CD4-positive, alpha-beta T cell treated with Interleukin-4 for 4 hours (primary cell): Measurements from ENCODE around the gene METTL8.
"Not testable (repeated sequence)": the region's sequence is repeated elsewhere in the genome, so short reads cannot be mapped to it uniquely, and the experiment has no call there.

Source experiments
- DNase-seq: peaks from one replicate; pipeline ENCODE4 v3.0.0-alpha.2; 2020

Gene METTL8

GRCh38 chr2:171341394-171342066, 92.3 kb downstream of the METTL8 start:
- DNase-seq, result no peak

DNA sequence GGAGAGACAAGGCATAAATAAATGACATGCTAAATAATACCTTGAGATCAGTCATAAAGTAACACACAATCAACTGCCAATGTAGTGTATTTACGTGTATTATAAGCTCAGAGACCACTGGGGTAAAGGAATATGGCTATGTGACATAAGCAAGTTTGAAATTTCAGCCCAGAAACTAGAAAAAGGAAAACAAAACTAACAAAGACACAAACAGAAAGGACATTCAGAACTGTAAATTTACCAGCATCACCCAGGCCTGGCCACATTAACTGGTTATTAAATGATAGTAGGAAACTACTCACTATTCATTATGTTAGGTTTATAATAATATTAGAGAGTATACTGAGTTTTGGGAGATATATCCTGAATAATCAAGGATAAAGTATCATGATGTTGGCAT, 98.8 kb downstream of the METTL8 start:
- DNase-seq, result no peak

DNA sequence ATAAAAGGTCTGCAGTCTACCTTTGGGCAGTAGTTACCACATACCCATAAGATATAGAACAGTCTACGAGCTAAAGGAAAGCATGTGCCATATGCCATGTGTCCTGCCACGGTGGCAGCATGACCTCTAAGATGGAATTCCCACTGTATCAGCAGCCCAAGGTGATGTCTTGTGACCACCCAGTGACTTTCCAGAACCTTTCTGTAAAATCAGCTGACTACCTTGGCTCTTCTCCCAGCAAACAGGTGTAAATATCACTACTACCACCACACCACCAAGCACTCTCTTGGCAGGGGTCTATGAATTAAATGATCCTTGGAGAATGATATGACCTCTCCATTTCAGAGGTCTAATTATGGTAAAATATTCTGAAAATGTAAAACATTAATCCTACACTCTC, 99.6 kb downstream of the METTL8 start:
- no peak for DNase-seq

GRCh38 chr2:171330155-171330956, 103.4 kb downstream of the METTL8 start:
- DNase-seq, result no peak

GRCh38 chr2:171327043-171327496, 106.7 kb downstream of the METTL8 start:
- no peak for DNase-seq

DNA sequence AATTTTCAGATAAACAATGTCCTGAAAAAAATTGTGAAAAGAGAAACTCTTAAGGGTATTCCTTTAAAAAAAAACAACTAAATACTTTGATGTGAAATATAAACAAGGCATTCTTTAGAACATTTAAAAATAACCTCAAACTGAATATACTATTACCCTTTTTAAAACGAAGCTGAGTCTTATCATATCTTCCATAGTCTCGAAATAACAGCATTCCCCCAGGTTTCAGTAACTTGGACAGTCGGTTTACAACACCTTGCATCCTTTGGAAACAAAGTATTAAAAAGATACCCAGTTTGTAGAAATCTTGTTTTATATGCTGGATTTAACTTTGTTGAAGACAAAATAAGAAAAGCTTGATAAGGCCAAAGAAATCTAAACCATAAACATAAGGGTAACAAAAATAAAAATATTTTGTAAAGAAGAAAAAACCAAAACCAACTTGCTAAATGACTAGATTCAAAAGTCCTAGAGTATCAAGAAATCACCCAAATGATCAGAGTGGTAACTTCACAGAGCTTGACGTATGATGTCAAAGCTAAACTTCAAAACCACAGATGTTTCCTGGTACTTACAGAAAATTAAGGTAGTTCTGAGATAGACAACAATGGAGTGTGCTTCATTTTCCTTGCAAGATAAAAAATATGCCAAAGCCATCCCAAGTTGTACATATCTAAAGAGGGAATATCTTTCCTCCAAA, 107.8 kb downstream of the METTL8 start:
- peak; percentile 56 for DNase-seq

- DNase-seq, result no peak
Observed at GRCh38 chr2:171323971-171324528, 109.7 kb downstream of the METTL8 start.

- DNase-seq, result no peak
Observed at GRCh38 chr2:171322928-171323327, 110.9 kb downstream of the METTL8 start.

GRCh38 chr2:171320731-171321130, 113.1 kb downstream of the METTL8 start:
- no peak for DNase-seq

DNA sequence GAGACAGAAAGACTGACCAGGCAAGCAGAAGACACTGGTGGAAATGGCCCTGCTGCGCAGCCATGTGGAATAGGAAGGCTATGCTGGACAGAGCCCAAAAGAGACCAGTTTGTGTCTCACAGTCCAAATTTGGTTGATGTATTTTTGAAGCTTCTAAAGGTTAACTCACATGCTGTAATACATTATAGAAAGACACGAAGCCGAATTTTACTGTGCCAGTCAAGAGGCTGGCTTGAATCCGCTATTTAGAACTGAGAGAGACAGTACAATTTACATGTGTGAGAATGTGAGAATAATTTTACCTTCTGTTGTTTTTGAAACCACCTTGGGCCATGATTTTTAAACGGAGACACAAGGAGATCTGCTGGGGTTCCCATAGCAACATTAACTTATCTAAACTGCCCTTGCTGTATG, 113.6 kb downstream of the METTL8 start:
- DNase-seq, result no peak

- DNase-seq, result peak; percentile 79
Observed at GRCh38 chr2:171319164-171319810, 114.5 kb downstream of the METTL8 start.

DNA sequence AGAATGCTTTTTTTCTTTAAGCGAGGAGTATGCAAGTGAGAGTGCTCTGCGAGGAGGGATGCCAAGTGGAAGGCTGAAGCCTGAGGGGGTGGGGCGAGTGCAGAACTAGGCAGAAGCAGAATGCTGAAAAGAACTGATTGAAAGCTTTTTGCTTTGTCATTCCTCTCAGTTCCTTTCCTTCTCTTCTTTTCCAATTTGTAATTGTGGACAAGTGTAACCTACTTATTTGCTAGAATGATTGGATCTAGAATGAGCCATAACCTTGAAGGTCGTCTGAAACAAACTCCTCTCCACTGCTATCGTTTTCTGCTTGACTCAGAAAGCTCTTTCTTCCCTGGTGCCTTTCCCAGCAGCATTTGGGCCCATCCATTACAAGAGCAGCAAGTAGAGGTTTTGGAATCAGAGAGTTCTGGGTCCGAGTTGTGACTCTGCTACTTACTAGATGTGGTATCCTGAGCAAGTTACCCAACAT, 115.3 kb downstream of the METTL8 start:
- DNase-seq, result no peak

GRCh38 chr2:171317492-171318125, 116.2 kb downstream of the METTL8 start:
- DNase-seq, result no peak

DNA sequence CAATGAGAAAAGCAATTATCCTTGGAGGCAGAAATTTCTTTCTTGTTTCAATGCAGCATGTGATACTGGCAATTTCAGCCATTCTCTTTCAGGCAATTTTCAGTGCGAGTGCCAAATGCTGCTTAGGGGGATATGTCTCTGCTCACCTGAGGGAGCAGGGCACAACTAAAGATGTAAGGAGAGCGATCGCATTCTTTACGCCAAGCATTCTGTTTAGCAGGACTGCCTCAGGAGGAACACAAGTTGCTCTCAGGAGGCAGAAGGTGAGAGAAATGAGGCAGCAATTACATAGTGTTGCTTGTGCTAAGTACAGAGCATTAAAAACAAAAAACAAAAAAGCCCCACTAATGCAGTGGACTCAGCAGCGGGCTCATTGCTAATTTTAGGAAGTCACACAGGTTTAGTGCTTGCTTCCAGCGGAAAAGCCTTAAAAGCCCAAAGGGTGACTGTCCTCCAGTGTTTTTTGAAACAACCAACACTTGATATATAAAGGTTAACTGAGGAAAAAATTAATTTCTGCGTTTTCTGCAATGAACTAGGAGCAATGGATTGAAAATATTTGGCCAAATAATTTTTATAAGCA, 116.9 kb downstream of the METTL8 start:
- no peak for DNase-seq

DNA sequence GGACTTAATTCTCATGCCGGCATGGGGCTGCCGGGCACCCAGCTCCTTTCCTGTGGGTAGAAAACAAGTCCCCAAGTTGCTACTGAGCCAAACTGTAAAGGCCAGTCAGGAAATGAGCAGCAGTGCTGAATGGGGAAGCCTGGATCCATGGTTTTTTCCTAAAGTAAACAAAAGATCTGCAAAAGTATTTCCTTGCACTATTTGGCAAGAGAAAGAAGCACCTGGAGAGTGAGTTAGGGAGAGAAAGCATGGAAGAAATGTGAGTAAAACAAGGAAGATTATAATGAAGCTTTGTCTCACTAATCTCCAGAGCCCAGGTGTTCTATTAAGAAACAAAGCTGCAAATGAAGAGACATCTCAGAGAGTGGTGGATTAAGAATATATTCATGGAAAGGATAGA, 117.6 kb downstream of the METTL8 start:
- no peak for DNase-seq

- DNase-seq, result no peak
Observed at GRCh38 chr2:171315781-171316180, 118.0 kb downstream of the METTL8 start.

- not testable (repeated sequence) for DNase-seq
Observed at GRCh38 chr2:171312182-171312581, 121.6 kb downstream of the METTL8 start.

DNA sequence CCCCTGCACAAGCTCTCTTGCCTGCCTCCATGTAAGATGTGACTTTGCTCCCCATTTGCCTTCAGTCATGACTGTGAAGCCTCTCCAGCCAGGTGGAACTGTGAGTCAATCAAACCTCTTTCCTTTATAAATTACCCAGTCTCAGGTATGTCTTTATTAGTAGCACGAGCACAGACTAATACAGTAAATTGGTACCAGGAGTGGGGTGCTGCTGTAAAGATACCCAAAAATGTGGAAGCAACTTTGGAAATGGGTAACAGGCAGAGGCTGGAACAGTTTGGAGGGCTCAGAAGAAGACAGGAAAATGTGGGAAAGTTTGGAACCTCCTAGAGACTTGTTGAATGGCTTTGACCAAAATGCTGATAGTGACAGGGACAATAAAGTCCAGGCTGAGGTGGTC, 122.2 kb downstream of the METTL8 start:
- not testable (repeated sequence) for DNase-seq

GRCh38 chr2:171310889-171311288, 122.9 kb downstream of the METTL8 start:
- no peak for DNase-seq

DNA sequence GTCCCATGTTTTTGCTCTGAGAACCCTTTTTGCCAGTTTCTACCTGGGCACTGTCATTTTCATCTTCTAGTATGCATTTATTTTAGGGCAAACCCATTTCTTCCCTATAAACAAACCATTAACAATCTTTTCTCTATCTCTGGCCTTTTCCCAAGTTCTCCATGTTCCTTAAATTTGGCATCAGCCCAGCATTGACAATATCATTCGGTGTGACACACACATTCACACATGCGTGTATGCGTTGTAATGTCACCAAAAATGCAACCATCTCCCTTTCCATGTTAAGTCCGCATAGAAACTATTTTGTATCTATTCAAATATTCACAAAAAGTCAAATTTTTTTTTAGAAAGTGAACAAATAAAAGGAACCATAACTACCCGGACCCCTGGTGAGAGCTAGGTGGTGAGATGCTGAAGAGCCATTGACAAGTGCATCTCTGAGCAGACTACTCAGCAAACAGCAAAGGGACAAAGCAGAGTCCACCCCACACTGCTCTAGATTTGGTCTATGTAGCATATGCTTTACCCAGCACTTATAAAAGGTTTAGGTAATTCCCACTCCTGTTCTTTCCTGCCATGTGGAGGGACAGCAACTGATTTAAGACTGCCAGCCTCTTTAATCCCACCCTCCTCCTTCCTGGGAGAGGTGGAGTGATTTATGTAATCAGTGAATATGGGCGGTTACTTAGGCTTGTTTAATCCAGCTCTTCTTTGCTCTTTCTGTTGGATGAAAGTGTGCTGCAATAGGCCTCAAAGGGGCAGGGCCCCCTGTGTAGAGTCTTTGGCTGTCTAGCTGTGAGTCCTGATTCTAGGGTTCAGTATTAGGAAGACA, 124.1 kb downstream of the METTL8 start:
- DNase-seq, result no peak
